Epithelial cell of umbilical artery (primary cell): ENCODE data around the gene PSMA1. TPM values are rescaled to one million over a fixed set of nuclear protein-coding genes. Genes with fewer than 3 reads are reported as not detected.

Experiments
- total RNA-seq: library from RNA; depleted of rRNA; stranded (reverse); fragments of >200 nt; gene quantifications from 2 replicates; pipeline ENCODE4 v1.2.3, GENCODE V29; 2014

PSMA1 gene
- total RNA-seq, result 221 and 250 TPM in 2 replicates

GRCh38 chr11:14519917-14520746, at the start of gene PSMA1:
Gene PSMA1 (minus strand): TSS chr11:14520386. CDS start chr11:14520299, 87 bp downstream.

GRCh38 chr11:14499560-14500180, 20.5 kb downstream of the PSMA1 start, which contains the start of gene COPB1:
Gene COPB1 (minus strand): TSS chr11:14499811. CDS start chr11:14498928, 883 bp downstream.

Other genes with a start within 250 kb of the PSMA1 start
- gene RRAS2, start 161.2 kb downstream of the PSMA1 start, total RNA-seq, result 99.1 and 178 TPM in 2 replicates
- 314 and 316 TPM in 2 replicates for gene COPB1, start 20.6 kb downstream of the PSMA1 start, total RNA-seq
- gene PDE3B, start 123.4 kb upstream of the PSMA1 start, total RNA-seq, result 0.76 and 2.6 TPM in 2 replicates